Measurements from ENCODE around the gene HOXC12.

The HOXC12 gene

GRCh38 chr12:53941187-53941586, 13.5 kb upstream of the HOXC12 start:
- DNase-seq, result no peak

- DNase-seq, result no peak
These were observed 13.0 kb upstream of the HOXC12 start for GRCh38 chr12:53941750-53942149.

- no peak for DNase-seq
These were observed 12.2 kb upstream of the HOXC12 start for GRCh38 chr12:53942467-53942997.

GRCh38 chr12:53944209-53944608, 10.5 kb upstream of the HOXC12 start:
- no peak for DNase-seq

GRCh38 chr12:53944907-53945847, 9.5 kb upstream of the HOXC12 start:
- no peak for DNase-seq

- no peak for DNase-seq
These were observed 7.0 kb upstream of the HOXC12 start for GRCh38 chr12:53947743-53948142.

GRCh38 chr12:53948650-53949593, 5.8 kb upstream of the HOXC12 start:
- peak in 1 of 4 experiments; percentile 23 for DNase-seq

- no peak for DNase-seq
These were observed 4.9 kb upstream of the HOXC12 start for GRCh38 chr12:53949631-53950436.

- no peak for DNase-seq
These were observed 4.3 kb upstream of the HOXC12 start for GRCh38 chr12:53950437-53950773.

GRCh38 chr12:53950789-53951576, 3.7 kb upstream of the HOXC12 start:
- no peak for DNase-seq

- no peak for DNase-seq
These were observed 2.9 kb upstream of the HOXC12 start for GRCh38 chr12:53951577-53952334.

- DNase-seq, result no peak
These were observed 2.4 kb upstream of the HOXC12 start for GRCh38 chr12:53952335-53952694.

GRCh38 chr12:53952871-53953734, 1.6 kb upstream of the HOXC12 start:
- no peak for DNase-seq

- no peak for DNase-seq
These were observed 641 bp upstream of the HOXC12 start for GRCh38 chr12:53953831-53954693.

GRCh38 chr12:53955036-53955775, 503 bp downstream of the HOXC12 start:
- DNase-seq, result no peak

GRCh38 chr12:53955776-53956250, 1.1 kb downstream of the HOXC12 start:
- DNase-seq, result no peak

GRCh38 chr12:53956251-53956887, 1.7 kb downstream of the HOXC12 start:
- DNase-seq, result no peak

Measured in suppressor macrophage (primary cell).